Heart left ventricle (tissue), 13 donors: ENCODE data around the gene ANAPC10.
"Not testable (repeated sequence)": the region's sequence is repeated elsewhere in the genome, so short reads cannot be mapped to it uniquely, and the experiment has no call there.

ENCODE experiments used
- CTCF ChIP-seq, 12 donors: fragments of 200-600 bp; sonication (generic) in 4 of 12; IDR thresholded peaks; one replicate each; pipeline versions ENCODE4 v1.5.0 to v1.8.0; 2018 to 2022; ENCODE audit warnings: antibody characterized with exemption in 12 of 12, mild to moderate bottlenecking in 5 of 12
- POLR2A ChIP-seq, 2 donors: fragments of 450-650 bp; IDR thresholded peaks; one replicate each; pipeline ENCODE4 v1.6.1; 2017; ENCODE audit warnings: antibody characterized with exemption in 2 of 2, mild to moderate bottlenecking in 2 of 2, moderate library complexity in 2 of 2
- donor health status: ischemic (EF 13 %, LVEDD 7.1; RV severe dilation, severe dysfunction).
- donor health status: DM: no; HTN: yes; CAD: no.
- donor health status: DM: no; HTN: no; CAD: no.
- donor health status: ischemic (EF 25% LVEDD 6.9; RV normal size, moderate dysfunction).
- donor health status: ischemic (EF 25% LVEDD 5.7; RV mildly dilated, moderate dysfunction).
- donor health status: ischemic (EF 35%, LVEDD 5.7; RV mildly dilated, moderate dysfunction).
- donor health status: nonischemic (EF 11% LVEDD 7.7; RV severe dilation, severe dysfunction).
- donor health status: DM: yes; HTN: yes; CAD: no.
- donor health status: PGD.
- donor health status: ischemic (EF 29% LVEDD 5.4; RV normal size, mild dysfunction).
- donor health status: nonischemic (EF 23%, LVEDD 6.1; RV moderate dilation, normal function).

GRCh38 chr4:145010315-145010714 is 87.7 kb downstream of the ANAPC10 start:
- TF ChIP-seq CTCF, POLR2A (IDR thresholded peaks at IDR 0.05): not testable (repeated sequence)
